Ascending aorta (tissue), 2 donors: ENCODE results near the gene NBAS. TPM values are rescaled to one million over a fixed set of nuclear protein-coding genes. Genes with fewer than 3 reads are reported as not detected.

Experiments used
- DNase-seq, 2 donors: peaks; one replicate each; pipeline ENCODE4 v3.0.0-alpha.2; 2019; ENCODE audit warnings: low spot score in 2 of 2
- H3K27ac ChIP-seq, 2 donors: fragments of 200-600 bp; sonication (generic); one replicate each; pipeline ENCODE4 v1.5.1; 2016 to 2017; ENCODE audit warnings: mild to moderate bottlenecking in 1 of 2
- H3K27me3 ChIP-seq: fragments of 200-600 bp; sonication (generic); one replicate; pipeline ENCODE4 v1.5.1; 2017
- H3K36me3 ChIP-seq, 2 donors: fragments of 200-600 bp; sonication (generic); one replicate each; pipeline ENCODE4 v1.5.1; 2016
- H3K4me1 ChIP-seq, 2 donors: fragments of 200-600 bp; sonication (generic); one replicate each; pipeline ENCODE4 v1.5.1; 2016 to 2017; ENCODE audit warnings: mild to moderate bottlenecking in 1 of 2
- H3K4me3 ChIP-seq, 2 donors: fragments of 200-600 bp; sonication (generic); one replicate each; pipeline ENCODE4 v1.5.1; 2016 to 2017; ENCODE audit warnings: mild to moderate bottlenecking in 1 of 2
- H3K9me3 ChIP-seq, 2 donors: fragments of 200-600 bp; sonication (generic); one replicate each; pipeline ENCODE4 v1.5.1; 2016
- intact Hi-C: fragments of 100-400 bp; cut with DNase I; formaldehyde crosslinking; loops from one replicate; pipeline ENCODE4 v1.15.1; 2023
- total RNA-seq: library from RNA; depleted of rRNA; stranded (reverse); fragments of >200 nt; gene quantifications from one replicate; pipeline ENCODE4 v1.1.0, GENCODE V29; 2016
- TF ChIP-seq, protein P1 (sequence below), 3 experiments: fragments of 200-600 bp in 2 of 3; fragments of 450-650 bp in 1 of 3; sonication (generic) in 2 of 3; IDR thresholded peaks; one replicate each; pipeline ENCODE4 v1.5.1; 2016 to 2019; ENCODE audit warnings: antibody characterized with exemption in 3 of 3, mild to moderate bottlenecking in 1 of 3, moderate library complexity in 1 of 3

The NBAS gene
- total RNA-seq, 1 donor from 2014 or later, result 37.1 TPM

DNA sequence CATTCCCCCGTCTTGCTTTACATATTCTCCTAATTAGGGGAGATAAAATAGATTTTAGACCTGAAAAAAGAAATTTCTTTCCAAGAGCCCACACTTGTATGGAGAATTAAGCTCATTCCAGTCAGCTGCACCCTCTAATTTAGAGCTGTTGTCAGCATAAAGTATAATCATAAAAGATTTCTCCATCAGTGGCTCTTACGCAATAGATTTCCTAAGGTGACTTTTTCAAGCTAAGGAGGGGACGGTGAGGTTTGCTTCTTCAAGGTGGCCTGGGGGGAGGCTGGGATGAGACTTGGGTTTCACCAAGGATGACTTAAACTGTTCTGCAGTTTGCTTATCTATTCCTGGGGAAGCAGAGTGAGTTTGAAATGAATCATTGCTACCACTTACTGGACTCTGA lies 426.2 kb downstream of the NBAS start:
- DNase-seq, result no peak
- Histone ChIP-seq H3K27ac (no peak overlapping the region), H3K27me3 (no peaks in the 10 kb centered on the region), H3K4me1 (no peaks in the 10 kb centered on the region), H3K36me3 (no peaks in the 10 kb centered on the region), H3K9me3 (peaks cover 0 to 3% of the 10 kb centered on the region in 2 donors), H3K4me3 (no peak overlapping the region)
- TF ChIP-seq, protein P1, sequence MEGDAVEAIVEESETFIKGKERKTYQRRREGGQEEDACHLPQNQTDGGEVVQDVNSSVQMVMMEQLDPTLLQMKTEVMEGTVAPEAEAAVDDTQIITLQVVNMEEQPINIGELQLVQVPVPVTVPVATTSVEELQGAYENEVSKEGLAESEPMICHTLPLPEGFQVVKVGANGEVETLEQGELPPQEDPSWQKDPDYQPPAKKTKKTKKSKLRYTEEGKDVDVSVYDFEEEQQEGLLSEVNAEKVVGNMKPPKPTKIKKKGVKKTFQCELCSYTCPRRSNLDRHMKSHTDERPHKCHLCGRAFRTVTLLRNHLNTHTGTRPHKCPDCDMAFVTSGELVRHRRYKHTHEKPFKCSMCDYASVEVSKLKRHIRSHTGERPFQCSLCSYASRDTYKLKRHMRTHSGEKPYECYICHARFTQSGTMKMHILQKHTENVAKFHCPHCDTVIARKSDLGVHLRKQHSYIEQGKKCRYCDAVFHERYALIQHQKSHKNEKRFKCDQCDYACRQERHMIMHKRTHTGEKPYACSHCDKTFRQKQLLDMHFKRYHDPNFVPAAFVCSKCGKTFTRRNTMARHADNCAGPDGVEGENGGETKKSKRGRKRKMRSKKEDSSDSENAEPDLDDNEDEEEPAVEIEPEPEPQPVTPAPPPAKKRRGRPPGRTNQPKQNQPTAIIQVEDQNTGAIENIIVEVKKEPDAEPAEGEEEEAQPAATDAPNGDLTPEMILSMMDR (IDR thresholded peaks at IDR 0.05), result no peak
- intact Hi-C loops, result no loop called here

DNA sequence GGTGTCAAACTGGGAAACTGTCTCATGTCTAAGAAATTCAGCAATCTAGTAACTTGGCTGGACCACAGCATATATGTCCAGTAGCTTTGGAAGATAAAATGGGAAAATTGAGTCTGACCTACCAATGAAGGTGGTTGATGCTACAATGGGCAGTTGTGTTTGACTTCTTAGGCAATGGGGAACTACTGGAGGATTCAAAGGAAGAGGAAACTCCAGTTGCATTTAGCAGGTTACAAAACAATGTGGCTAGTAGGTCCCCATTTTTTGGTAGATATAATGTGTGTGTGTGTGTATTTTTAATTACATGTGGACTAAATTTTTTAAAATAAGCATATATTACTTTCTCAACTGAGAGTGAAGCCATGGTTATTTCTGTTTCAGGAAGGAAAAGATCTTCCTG lies 427.7 kb downstream of the NBAS start:
- Histone ChIP-seq H3K27ac (no peak overlapping the region), H3K4me1 (no peaks in the 10 kb centered on the region), H3K36me3 (no peaks in the 10 kb centered on the region), H3K27me3 (no peaks in the 10 kb centered on the region), H3K4me3 (no peak overlapping the region), H3K9me3 (no peaks in the 10 kb centered on the region)
- no peak for DNase-seq
- intact Hi-C loops, result no loop called here
- TF ChIP-seq, protein P1 (IDR thresholded peaks at IDR 0.05), result no peak

DNA sequence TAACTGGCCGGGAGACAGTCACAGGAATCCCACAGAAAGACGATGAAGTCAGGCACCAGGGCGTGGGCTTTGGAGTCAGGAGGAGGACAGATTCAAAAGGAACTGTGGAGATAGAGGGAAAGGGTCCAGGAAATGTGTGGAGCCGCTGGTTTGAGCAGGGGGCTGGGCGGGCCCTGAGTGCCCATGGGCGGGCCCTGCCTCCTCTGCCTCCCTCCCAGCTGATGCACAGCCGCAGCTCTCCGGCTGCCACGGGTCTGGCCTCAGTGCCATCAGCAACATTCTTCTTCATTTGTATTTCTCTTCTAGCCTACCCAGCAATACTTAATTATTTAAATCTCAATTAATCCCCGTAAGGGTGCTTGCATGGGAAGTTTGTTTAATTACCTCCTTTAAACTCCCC lies 432.3 kb downstream of the NBAS start:
- intact Hi-C loops, result no loop called here
- no peaks in the 10 kb centered on the region for H3K27me3 ChIP-seq
- no peak overlapping the region for H3K27ac ChIP-seq
- TF ChIP-seq, protein P1 (IDR thresholded peaks at IDR 0.05), result no peak
- no peak for DNase-seq
- H3K36me3 ChIP-seq, result no peaks in the 10 kb centered on the region
- H3K9me3 ChIP-seq, result no peaks in the 10 kb centered on the region
- H3K4me1 ChIP-seq, result no peaks in the 10 kb centered on the region
- no peak overlapping the region for H3K4me3 ChIP-seq

DNA sequence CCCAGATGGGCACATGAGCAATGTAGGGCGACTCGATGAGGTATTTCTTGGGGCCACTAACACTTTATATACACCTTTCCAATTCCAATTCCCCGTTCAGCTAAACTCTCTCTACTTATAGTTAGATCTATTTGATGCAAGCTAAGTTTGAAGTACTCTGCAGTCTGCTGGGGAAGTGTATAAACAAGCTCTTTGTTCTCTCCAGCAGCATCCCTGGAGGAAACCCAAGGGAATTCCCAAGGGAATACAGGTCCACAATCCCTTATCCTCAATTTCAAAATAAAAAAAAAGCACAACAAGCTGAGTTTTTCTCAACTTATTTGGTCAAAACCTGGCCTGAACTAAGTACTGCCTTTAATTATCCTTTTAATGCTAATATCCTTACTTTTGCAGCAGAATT lies 433.3 kb downstream of the NBAS start:
- Histone ChIP-seq H3K4me1 (no peaks in the 10 kb centered on the region), H3K27me3 (no peaks in the 10 kb centered on the region), H3K36me3 (no peaks in the 10 kb centered on the region), H3K9me3 (no peaks in the 10 kb centered on the region), H3K27ac (no peak overlapping the region), H3K4me3 (no peak overlapping the region)
- intact Hi-C loops, result no loop called here
- TF ChIP-seq, protein P1 (IDR thresholded peaks at IDR 0.05), result no peak
- DNase-seq, result no peak

DNA sequence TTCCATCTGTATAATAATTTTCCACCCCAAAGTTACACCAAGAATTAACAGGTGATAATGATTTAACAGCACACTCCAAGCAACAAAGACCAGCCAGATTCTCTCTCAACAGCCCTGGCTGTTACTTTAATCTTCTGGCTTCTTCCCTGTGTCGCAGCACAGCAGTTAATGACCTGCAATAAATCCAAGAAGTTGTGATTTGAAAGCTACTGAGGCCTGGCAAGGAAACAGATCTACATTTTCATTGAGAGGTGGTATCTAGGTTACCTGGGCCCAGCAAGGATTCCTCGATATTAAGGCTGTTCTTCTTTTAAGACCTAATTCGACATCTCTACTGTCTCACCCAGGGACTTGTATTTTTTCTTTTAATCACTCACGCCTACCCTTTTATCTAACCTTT lies 433.8 kb downstream of the NBAS start:
- no peak overlapping the region for H3K27ac ChIP-seq
- H3K36me3 ChIP-seq, result no peaks in the 10 kb centered on the region
- no peaks in the 10 kb centered on the region for H3K27me3 ChIP-seq
- H3K4me1 ChIP-seq, result no peaks in the 10 kb centered on the region
- intact Hi-C loops, result no loop called here
- TF ChIP-seq, protein P1 (IDR thresholded peaks at IDR 0.05), result no peak
- no peaks in the 10 kb centered on the region for H3K9me3 ChIP-seq
- no peak for DNase-seq
- no peak overlapping the region for H3K4me3 ChIP-seq

DNA sequence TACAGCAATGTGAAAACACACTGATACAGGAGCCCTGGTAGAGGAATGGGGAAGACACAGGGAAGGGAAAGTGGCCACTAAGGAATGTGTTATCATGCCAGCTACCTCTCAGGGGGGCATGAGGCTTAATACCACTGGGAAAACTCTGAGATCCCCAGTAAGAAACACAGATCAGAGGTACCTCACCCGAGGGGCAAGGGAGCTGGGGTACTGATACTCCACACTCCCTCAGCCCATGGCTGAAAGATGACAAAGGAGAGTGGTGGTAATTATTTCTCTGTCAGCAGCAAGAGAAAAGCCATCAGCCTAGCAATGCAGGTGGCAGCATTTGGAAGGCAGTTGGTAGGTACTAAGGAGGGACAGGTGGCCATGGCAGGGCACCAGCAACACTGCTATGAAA lies 434.8 kb downstream of the NBAS start:
- no peaks in the 10 kb centered on the region for H3K27me3 ChIP-seq
- no peaks in the 10 kb centered on the region for H3K36me3 ChIP-seq
- no peak overlapping the region for H3K27ac ChIP-seq
- TF ChIP-seq, protein P1 (IDR thresholded peaks at IDR 0.05), result no peak
- intact Hi-C loops, result no loop called here
- no peaks in the 10 kb centered on the region for H3K9me3 ChIP-seq
- no peak overlapping the region for H3K4me3 ChIP-seq
- no peak for DNase-seq
- no peaks in the 10 kb centered on the region for H3K4me1 ChIP-seq
